H9 (cell line): ENCODE measurements around the gene RCAN3. TPM values are rescaled to one million over a fixed set of nuclear protein-coding genes. Genes with fewer than 3 reads are reported as not detected.

Experiments
- DNase-seq: peaks from one replicate; pipeline ENCODE4 v3.0.0-alpha.2; 2017
- H2AFZ ChIP-seq: one replicate; pipeline ENCODE4 v1.6.1; 2013; ENCODE audit warnings: mild to moderate bottlenecking, low read length, control low read depth, moderate library complexity
- H2AK5ac ChIP-seq: 2 replicates; pipeline ENCODE4 v1.6.1; 2013; ENCODE audit warnings: low read length, control low read depth, mixed read lengths; ENCODE audit not compliant: insufficient read length
- H2BK120ac ChIP-seq: one replicate; pipeline ENCODE4 v1.6.1; 2013; ENCODE audit warnings: low read depth, mild to moderate bottlenecking, low read length, control low read depth, inconsistent platforms; ENCODE audit not compliant: poor library complexity, severe bottlenecking
- H2BK12ac ChIP-seq: 2 replicates; pipeline ENCODE4 v1.6.1; 2013; ENCODE audit warnings: low read length, control low read depth, mixed read lengths, low read depth; ENCODE audit not compliant: insufficient read length
- H2BK15ac ChIP-seq: 2 replicates; pipeline ENCODE4 v1.6.1; 2013; ENCODE audit warnings: low read depth, low read length, control low read depth
- H2BK20ac ChIP-seq: one replicate; pipeline ENCODE4 v1.6.1; 2013; ENCODE audit warnings: low read depth, mild to moderate bottlenecking, low read length, control low read depth, inconsistent platforms; ENCODE audit not compliant: poor library complexity, severe bottlenecking
- H2BK5ac ChIP-seq: 2 replicates; pipeline ENCODE4 v1.6.1; 2013; ENCODE audit warnings: low read length, control low read depth, mixed read lengths; ENCODE audit not compliant: insufficient read length
- H3K14ac ChIP-seq: 2 replicates; pipeline ENCODE4 v1.6.1; 2013; ENCODE audit warnings: low read length, control low read depth; ENCODE audit not compliant: insufficient read depth
- H3K18ac ChIP-seq: 2 replicates; pipeline ENCODE4 v1.6.1; 2013; ENCODE audit warnings: low read depth, mild to moderate bottlenecking, mixed read lengths, low read length, control low read depth; ENCODE audit not compliant: insufficient read length
- H3K23ac ChIP-seq: 2 replicates; pipeline ENCODE4 v1.6.1; 2013; ENCODE audit warnings: low read length, control low read depth, mixed read lengths, low read depth; ENCODE audit not compliant: insufficient read length
- H3K23me2 ChIP-seq: 2 replicates; pipeline ENCODE4 v1.6.1; 2013; ENCODE audit warnings: low read depth, mild to moderate bottlenecking, mixed read lengths, low read length, control low read depth; ENCODE audit not compliant: insufficient read length, poor library complexity, severe bottlenecking
- H3K27ac ChIP-seq: 2 replicates; pipeline ENCODE4 v1.5.1; 2013; ENCODE audit warnings: low read length, control low read depth, mixed read lengths, low read depth; ENCODE audit not compliant: insufficient read length
- H3K27me3 ChIP-seq: 2 replicates; pipeline ENCODE4 v1.6.1; 2013; ENCODE audit warnings: low read length, control low read depth, inconsistent platforms; ENCODE audit not compliant: insufficient read depth
- H3K4ac ChIP-seq: 2 replicates; pipeline ENCODE4 v1.6.1; 2013; ENCODE audit warnings: low read depth, mild to moderate bottlenecking, control low read depth, inconsistent platforms, low read length, moderate library complexity
- H3K4me1 ChIP-seq: 2 replicates; pipeline ENCODE4 v1.6.1; 2013; ENCODE audit warnings: low read length, control low read depth, inconsistent platforms; ENCODE audit not compliant: insufficient read depth
- H3K4me2 ChIP-seq: 2 replicates; pipeline ENCODE4 v1.6.1; 2013; ENCODE audit warnings: low read length, control low read depth, mixed read lengths; ENCODE audit not compliant: insufficient read length, insufficient read depth
- H3K56ac ChIP-seq: 2 replicates; pipeline ENCODE4 v1.6.1; 2013; ENCODE audit warnings: low read depth, mild to moderate bottlenecking, mixed read lengths, low read length, control low read depth; ENCODE audit not compliant: insufficient read length
- H3K79me1 ChIP-seq: 2 replicates; pipeline ENCODE4 v1.6.1; 2013; ENCODE audit warnings: low read depth, mild to moderate bottlenecking, moderate library complexity, low read length, control low read depth, inconsistent platforms; ENCODE audit not compliant: insufficient read depth, poor library complexity, severe bottlenecking
- H3K79me2 ChIP-seq: 2 replicates; pipeline ENCODE4 v1.6.1; 2013; ENCODE audit warnings: low read length, control low read depth, inconsistent platforms; ENCODE audit not compliant: insufficient read depth
- H3K9ac ChIP-seq: 2 replicates; pipeline ENCODE4 v1.6.1; 2013; ENCODE audit warnings: low read length, control low read depth, mixed read lengths; ENCODE audit not compliant: insufficient read length; ENCODE audit errors: extremely low read depth
- H3K9me3 ChIP-seq: one replicate; pipeline ENCODE4 v1.6.1; 2013; ENCODE audit warnings: low read depth, low read length, inconsistent platforms; ENCODE audit not compliant: control insufficient read depth
- H3T11ph ChIP-seq: one replicate; pipeline ENCODE4 v1.6.1; 2013; ENCODE audit warnings: mild to moderate bottlenecking, low read length, control low read depth, inconsistent platforms
- H4K20me1 ChIP-seq: one replicate; pipeline ENCODE4 v1.6.1; 2013; ENCODE audit not compliant: control insufficient read depth, insufficient read length, insufficient read depth
- H4K5ac ChIP-seq: 2 replicates; pipeline ENCODE4 v1.6.1; 2013; ENCODE audit warnings: low read depth, mild to moderate bottlenecking, mixed read lengths, low read length, control low read depth; ENCODE audit not compliant: insufficient read length
- H4K8ac ChIP-seq: replicated peaks from 2 replicates; pipeline ENCODE4 v1.6.1; 2013; ENCODE audit warnings: low read length, control low read depth, mixed read lengths, low read depth; ENCODE audit not compliant: insufficient read length
- H4K91ac ChIP-seq: 2 replicates; pipeline ENCODE4 v1.6.1; 2013; ENCODE audit warnings: low read depth, mild to moderate bottlenecking, moderate library complexity, mixed read lengths, low read length, control low read depth; ENCODE audit not compliant: insufficient read length
- H3K27ac Mint-ChIP-seq, 3 experiments: 2 replicates in 2 of 3; 3 replicates in 1 of 3; pipeline ENCODE4 v1.8.0; 2020 to 2021; ENCODE audit warnings: mixed read lengths in 3 of 3, mild to moderate bottlenecking in 1 of 3, moderate library complexity in 1 of 3
- H3K27me3 Mint-ChIP-seq: 2 replicates; pipeline ENCODE4 v1.8.0; 2021; ENCODE audit warnings: low read depth, mild to moderate bottlenecking, moderate library complexity, mixed read lengths
- H3K36me3 Mint-ChIP-seq, 3 experiments: 2 replicates in 2 of 3; 3 replicates in 1 of 3; pipeline ENCODE4 v1.8.0; 2020 to 2021; ENCODE audit warnings: low read depth in 3 of 3, mixed read lengths in 3 of 3; ENCODE audit not compliant: insufficient read depth in 1 of 3
- H3K4me1 Mint-ChIP-seq, 2 experiments: 2 replicates each; pipeline ENCODE4 v1.8.0; 2020; ENCODE audit warnings: mixed read lengths in 2 of 2
- H3K4me3 Mint-ChIP-seq, 2 experiments: 2 replicates in 1 of 2; 3 replicates in 1 of 2; pipeline ENCODE4 v1.8.0; 2020 to 2021; ENCODE audit warnings: mild to moderate bottlenecking in 2 of 2, mixed read lengths in 2 of 2, moderate library complexity in 1 of 2
- H3K9me3 Mint-ChIP-seq, 2 experiments: 2 replicates in 1 of 2; 3 replicates in 1 of 2; pipeline ENCODE4 v1.8.0; 2020; ENCODE audit warnings: mild to moderate bottlenecking in 2 of 2, mixed read lengths in 2 of 2, moderate library complexity in 1 of 2
- CTCF ChIP-seq: fragments of 200-600 bp; sonication (generic); conservative IDR thresholded peaks from 3 replicates; pipeline ENCODE4 v1.8.0; 2021; ENCODE audit warnings: antibody characterized with exemption, mild to moderate bottlenecking
- WGBS: extraction: QIAGEN DNeasy Blood & Tissue Kit; methylation state at CpG from one replicate; pipeline ENCODE4 v1.1.7; 2013; ENCODE audit warnings: missing lambda C conversion rate, low lambda C conversion rate, mixed read lengths; ENCODE audit not compliant: insufficient read length; ENCODE audit errors: extremely low coverage; 5-methylcytosine and 5-hydroxymethylcytosine counted together
- total RNA-seq: library from RNA; stranded (reverse); gene quantifications from 2 replicates; pipeline ENCODE4 v1.2.1, GENCODE V29; 2021

Gene RCAN3
- total RNA-seq, 1 experiment from 2014 or later = 13.0 TPM

DNA sequence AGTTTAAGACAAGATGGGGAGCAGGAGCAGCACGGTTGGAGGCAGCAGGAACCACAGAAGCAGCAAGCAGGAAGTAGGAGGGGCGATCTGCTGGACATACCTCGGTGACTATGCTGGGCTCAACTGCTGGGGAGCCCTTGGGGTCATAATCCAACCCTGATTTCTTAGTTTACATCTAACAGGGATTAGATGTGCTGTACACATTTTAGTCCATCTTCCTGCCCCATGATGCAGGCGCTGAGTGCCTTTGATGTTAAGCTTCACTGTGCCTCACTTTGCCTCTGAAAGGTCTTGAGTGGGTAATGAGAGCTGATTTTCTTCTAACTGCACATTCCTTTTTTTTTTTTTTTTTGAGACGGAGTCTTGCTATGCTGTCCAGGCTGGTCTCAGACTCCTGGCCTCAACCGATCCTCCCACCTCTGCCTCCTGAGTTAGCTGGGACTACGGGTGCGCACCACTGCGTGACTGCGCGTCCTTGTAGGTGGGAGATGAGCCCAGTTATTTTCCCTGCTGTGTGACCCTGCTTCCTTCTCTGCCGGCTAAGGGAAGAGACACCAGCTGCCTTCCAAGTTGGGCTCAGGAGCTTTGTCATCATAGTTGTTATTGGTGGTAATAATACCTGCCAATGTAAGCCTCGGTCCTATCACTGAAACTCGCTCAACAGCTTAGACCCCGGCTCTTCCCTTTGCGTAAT, 1.1 kb upstream of the RCAN3 start:
- H3T11ph ChIP-seq = no peak overlapping the region
- H3K9ac ChIP-seq = no peak overlapping the region
- H3K9me3 ChIP-seq = no peaks in the 10 kb centered on the region
- no peak overlapping the region for H4K91ac ChIP-seq
- no peak overlapping the region for H3K4ac ChIP-seq
- H3K4me1 ChIP-seq = no peaks in the 10 kb centered on the region
- H2BK20ac ChIP-seq = no peak overlapping the region
- no peak overlapping the region for H3K14ac ChIP-seq
- Mint-ChIP-seq H3K27me3 (peaks cover 7% of the 10 kb centered on the region), H3K4me3 (peak overlapping the region; percentile 79 to 87), H3K27ac (peak overlapping the region in 1 of 3 experiments; percentile 6; a peak in 1 of 7 replicates), H3K9me3 (no peaks in the 10 kb centered on the region), H3K4me1 (peaks cover 36 to 39% of the 10 kb centered on the region in 2 experiments), H3K36me3 (no peaks in the 10 kb centered on the region; a peak in 1 of 7 replicates)
- H3K4me2 ChIP-seq = peak overlapping the region; percentile 74
- no peak overlapping the region for H4K8ac ChIP-seq
- no peak for DNase-seq
- TF ChIP-seq CTCF = no peak
- H3K79me1 ChIP-seq = no peaks in the 10 kb centered on the region
- H4K5ac ChIP-seq = no peak overlapping the region
- no peaks in the 10 kb centered on the region for H3K27me3 ChIP-seq
- no peak overlapping the region for H3K23ac ChIP-seq
- H3K18ac ChIP-seq = no peak overlapping the region
- WGBS = no CpG with 5 or more reads among the region's 16 CpGs
- no peak overlapping the region for H2BK15ac ChIP-seq
- H3K79me2 ChIP-seq = no peaks in the 10 kb centered on the region
- H2BK12ac ChIP-seq = no peak overlapping the region
- no peak overlapping the region for H3K56ac ChIP-seq
- peaks cover 9% of the 10 kb centered on the region for H3K23me2 ChIP-seq
- no peak overlapping the region for H3K27ac ChIP-seq
- no peak overlapping the region for H2BK5ac ChIP-seq
- H2BK120ac ChIP-seq = no peak overlapping the region
- H2AFZ ChIP-seq = no peak overlapping the region
- H2AK5ac ChIP-seq = no peak overlapping the region
- no peaks in the 10 kb centered on the region for H4K20me1 ChIP-seq
